Measurements from ENCODE around the gene SLC6A2. TPM values are rescaled to one million over a fixed set of nuclear protein-coding genes. Genes with fewer than 3 reads are reported as not detected.

Gene SLC6A2
- total RNA-seq, 1 experiment from 2014 or later = 0.21 TPM

DNA sequence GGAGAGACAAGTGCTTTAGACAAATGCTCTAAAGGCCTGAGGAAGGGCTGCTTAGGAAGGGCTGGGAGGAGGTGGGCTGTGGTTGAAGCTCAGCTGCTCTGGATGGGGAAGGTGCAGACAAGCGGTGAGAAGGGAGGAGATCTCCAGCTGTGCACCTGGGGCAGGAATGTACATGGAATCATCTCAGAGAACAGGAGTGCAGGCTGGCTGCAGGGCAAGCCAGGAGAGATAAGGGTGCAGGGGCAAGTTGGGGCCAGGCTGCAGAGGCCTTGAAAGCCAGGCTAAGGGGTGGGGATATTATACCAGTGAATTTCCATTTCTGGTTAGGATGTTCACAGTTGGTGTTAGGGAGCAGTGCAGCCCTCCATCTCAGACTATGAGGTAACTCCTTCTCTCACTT is 4.2 kb downstream of the SLC6A2 start:
- no peak overlapping the region for H3K4me3 ChIP-seq (ENCODE audit: insufficient read depth, low read depth, low read length)
- H3K27me3 ChIP-seq (ENCODE audit: control insufficient read depth, insufficient read depth, low read length) = peaks cover 43% of the 10 kb centered on the region
- DNase-seq = no peak
- H3K36me3 ChIP-seq (replicated peaks; ENCODE audit: control insufficient read depth, insufficient read depth, low read length) = no peaks in the 10 kb centered on the region

DNA sequence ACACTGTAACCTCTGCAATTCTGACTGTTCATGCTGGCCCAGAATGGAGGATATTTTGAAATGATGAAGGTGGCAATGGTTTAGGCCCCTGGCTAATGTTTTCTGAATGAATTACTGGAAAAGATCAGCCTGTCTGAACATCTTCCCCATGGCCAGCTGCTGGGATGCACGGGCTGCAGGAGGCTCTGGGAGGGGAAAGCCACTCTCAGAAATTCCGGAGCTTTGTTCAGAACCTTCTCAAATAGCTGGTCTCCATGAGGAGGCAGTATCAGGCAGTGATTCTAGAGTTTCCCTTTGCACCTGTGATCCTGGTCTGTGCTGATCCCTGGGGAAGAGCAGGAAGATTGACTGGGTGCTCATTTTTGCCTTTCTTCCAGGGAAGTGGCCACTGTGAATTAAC is 5.0 kb downstream of the SLC6A2 start:
- Histone ChIP-seq H3K36me3 (replicated peaks; ENCODE audit: control insufficient read depth, insufficient read depth, low read length) (no peaks in the 10 kb centered on the region), H3K4me3 (ENCODE audit: insufficient read depth, low read depth, low read length) (no peak overlapping the region), H3K27me3 (ENCODE audit: control insufficient read depth, insufficient read depth, low read length) (peaks cover 35% of the 10 kb centered on the region)
- DNase-seq = peak; percentile 43

DNA sequence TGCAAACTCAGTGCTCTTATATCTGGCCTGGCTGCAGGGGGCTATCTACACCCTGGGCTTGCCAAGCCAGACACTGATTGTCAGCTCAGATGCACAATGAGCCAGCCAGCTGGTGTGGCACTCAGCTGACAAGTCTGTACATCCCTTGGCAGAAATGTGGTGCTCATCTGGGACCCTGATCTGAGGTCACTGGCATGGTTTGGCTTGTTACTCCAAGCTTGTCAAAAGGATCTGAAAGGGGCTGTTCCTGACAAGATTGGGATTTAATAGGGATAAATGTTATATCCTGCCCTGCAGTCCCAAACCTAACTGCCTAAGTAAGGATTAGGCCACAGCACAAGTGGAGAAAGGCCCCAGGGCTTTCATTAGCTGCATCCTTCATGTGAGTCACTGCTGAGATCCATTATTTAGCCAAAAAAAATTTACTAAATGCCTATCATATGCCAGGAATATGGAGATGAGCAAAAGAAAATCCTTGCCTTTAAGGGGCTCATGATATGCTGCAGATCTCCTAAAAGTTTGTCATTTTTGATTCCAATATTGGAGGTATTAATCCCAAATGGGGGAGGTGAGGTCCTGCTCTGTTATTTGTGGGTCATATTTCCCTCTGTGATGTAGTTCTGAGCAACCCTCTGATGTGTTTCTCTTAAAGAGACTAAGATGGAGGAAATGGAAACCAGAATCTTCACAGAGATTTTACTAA is 6.3 kb downstream of the SLC6A2 start:
- no peaks in the 10 kb centered on the region for H3K36me3 ChIP-seq (replicated peaks; ENCODE audit: control insufficient read depth, insufficient read depth, low read length)
- no peak overlapping the region for H3K4me3 ChIP-seq (ENCODE audit: insufficient read depth, low read depth, low read length)
- no peak for DNase-seq
- peaks cover 22% of the 10 kb centered on the region for H3K27me3 ChIP-seq (ENCODE audit: control insufficient read depth, insufficient read depth, low read length)

DNA sequence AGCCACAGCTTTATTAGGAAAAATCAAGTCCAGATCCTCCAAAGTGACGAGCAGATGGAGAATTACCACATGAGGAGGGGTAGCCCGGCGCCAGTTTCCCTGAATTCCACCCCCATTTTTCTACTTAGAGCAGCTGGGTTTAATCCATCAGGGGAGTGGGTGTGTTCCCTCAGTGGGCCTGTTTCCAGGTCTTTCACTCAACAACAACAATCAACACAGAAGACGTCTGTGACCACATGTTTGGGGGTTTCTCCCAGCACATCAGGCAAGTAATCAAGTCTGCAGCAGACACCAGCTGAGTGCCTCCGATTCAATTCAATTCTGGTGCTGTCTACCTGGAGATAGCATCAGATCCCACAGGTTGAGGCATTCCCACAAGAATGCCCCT is 6.8 kb downstream of the SLC6A2 start:
- H3K36me3 ChIP-seq (replicated peaks; ENCODE audit: control insufficient read depth, insufficient read depth, low read length) = no peaks in the 10 kb centered on the region
- H3K27me3 ChIP-seq (ENCODE audit: control insufficient read depth, insufficient read depth, low read length) = peaks cover 17% of the 10 kb centered on the region
- no peak for DNase-seq
- no peak overlapping the region for H3K4me3 ChIP-seq (ENCODE audit: insufficient read depth, low read depth, low read length)

DNA sequence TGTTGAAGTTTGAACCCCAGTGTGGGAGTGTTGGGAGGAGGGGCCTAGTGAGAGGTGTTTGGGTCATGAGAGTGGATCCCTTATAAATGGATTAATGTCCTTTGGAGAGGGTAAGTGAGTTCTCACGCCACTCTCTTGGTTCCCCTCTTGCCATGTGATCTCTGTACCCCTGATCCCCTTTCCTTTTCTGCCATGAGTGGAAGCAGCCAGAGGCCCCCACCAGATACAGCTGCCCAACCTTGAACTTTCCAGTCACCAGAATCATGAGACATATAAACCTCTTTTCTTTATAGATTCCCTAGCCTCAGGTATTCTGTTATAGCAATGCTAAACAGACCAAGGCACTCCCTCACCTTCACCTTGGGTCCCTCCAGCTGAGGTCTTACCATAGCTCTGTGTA is 7.4 kb downstream of the SLC6A2 start:
- Histone ChIP-seq H3K4me3 (ENCODE audit: insufficient read depth, low read depth, low read length) (no peak overlapping the region), H3K27me3 (ENCODE audit: control insufficient read depth, insufficient read depth, low read length) (peaks cover 11% of the 10 kb centered on the region), H3K36me3 (replicated peaks; ENCODE audit: control insufficient read depth, insufficient read depth, low read length) (no peaks in the 10 kb centered on the region)
- no peak for DNase-seq

DNA sequence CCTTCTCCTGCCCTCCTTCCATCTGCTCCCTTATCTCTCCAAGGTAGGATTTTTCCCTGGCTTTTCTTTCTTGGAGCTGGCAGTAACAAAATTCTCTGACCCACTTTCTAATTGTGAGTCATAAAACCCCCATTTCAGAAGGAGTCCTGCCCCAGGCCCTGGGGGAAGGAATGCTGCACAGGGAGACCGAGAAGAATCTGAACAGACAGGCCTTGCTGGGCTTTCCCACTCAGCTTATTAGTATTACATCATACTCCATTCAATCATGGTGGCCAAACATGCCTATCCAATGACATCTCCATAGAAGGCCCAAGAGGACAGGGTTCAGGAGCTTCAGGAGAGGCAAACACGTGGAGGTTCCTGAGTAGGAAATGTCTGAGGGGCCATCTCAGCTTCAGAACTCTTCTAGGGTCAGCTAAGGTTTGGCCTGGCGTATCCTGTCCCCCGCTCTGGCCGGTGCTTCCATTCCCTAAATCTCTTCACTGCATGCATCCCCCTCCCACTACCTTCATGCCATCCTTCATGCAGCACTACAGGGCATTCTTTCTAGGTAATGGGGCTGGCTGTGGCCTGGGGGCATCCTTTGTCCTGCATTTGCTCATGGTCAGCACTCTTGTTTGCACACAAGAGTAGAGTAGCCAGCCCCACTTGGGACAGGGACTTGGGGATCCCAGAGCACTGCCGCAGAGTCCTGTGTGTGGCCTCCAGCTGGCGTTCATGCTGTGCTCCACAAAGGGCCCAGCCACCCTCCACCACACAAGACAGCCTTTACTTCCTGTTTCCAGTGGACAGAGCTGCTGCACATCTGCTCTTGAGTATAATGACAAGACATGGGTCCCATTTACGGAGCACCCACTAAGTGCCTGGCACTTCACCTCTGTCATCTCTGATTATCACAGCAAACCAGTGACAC is 8.2 kb downstream of the SLC6A2 start:
- H3K27me3 ChIP-seq (ENCODE audit: control insufficient read depth, insufficient read depth, low read length) = peaks cover 6% of the 10 kb centered on the region
- DNase-seq = no peak
- H3K36me3 ChIP-seq (replicated peaks; ENCODE audit: control insufficient read depth, insufficient read depth, low read length) = no peaks in the 10 kb centered on the region
- no peak overlapping the region for H3K4me3 ChIP-seq (ENCODE audit: insufficient read depth, low read depth, low read length)

DNA sequence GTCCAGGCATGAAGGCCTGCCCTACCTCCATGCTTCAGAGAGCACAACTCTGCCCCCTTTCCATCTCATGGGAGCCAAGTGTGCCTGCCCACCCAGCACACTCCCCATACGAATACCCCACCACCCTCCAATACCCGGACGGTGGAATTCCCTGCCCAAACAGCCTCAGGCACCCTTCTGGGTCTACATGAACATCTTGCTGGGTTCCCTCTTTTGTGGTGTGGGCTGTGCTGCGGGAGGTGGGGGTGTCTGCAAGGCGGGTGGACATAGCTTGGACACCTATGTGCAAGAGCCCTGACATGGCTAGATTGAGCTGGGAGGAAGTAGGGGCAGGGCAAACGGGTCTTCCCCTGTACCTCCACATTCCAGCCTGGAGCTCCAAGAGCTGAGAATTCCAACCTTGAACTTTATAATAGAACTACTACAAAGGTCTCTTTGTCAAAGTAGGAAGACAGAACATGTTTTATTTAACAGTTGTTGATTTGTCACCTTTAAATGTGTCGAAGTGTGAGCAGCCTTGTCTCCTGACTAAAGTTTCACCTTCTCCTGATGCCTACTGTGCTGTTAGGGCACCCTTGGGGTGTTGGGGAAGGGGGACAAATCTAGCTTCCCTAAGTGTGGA is 9.1 kb downstream of the SLC6A2 start:
- Histone ChIP-seq H3K36me3 (replicated peaks; ENCODE audit: control insufficient read depth, insufficient read depth, low read length) (no peaks in the 10 kb centered on the region), H3K27me3 (ENCODE audit: control insufficient read depth, insufficient read depth, low read length) (no peaks in the 10 kb centered on the region), H3K4me3 (ENCODE audit: insufficient read depth, low read depth, low read length) (no peak overlapping the region)
- no peak for DNase-seq

DNA sequence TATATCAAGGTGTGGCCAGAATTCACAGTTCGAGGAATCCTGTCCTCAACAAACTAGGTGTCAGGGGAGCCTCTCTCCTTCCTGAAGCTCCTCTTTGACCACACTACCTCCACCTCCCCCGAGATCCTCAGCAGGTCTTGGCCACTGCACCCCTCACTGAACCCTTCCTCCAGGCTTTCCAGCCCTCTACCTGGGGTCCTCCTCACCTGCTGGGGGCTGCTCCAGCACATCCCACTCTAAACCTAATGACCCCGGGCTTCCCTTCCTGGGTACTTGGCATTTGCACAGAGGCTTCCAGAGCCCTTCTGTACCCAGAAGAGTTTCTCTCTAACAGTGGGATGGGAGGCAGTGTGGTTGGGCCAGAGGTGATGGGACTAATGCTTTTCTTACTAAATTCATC is 9.7 kb downstream of the SLC6A2 start:
- Histone ChIP-seq H3K36me3 (replicated peaks; ENCODE audit: control insufficient read depth, insufficient read depth, low read length) (no peaks in the 10 kb centered on the region), H3K27me3 (ENCODE audit: control insufficient read depth, insufficient read depth, low read length) (no peaks in the 10 kb centered on the region), H3K4me3 (ENCODE audit: insufficient read depth, low read depth, low read length) (no peak overlapping the region)
- no peak for DNase-seq

DNA sequence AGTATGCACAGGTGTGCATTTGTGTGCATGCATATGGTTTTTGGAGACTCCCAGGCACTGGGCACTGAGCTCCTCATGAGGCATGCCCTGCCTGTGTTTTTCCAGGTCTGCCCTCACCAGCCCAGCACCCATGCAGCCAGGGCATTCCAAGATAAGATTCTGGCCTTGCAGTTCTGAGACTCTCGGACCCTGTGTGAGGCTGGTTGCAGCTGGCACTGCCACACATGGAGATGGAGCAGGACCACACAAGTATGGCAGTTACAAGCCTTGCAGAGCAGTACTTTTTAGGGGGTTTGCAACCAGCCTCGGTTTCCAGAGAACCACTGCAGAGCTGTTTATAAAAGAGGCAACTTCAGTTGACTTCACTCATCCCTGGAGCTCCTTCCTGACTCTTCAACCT is 10.2 kb downstream of the SLC6A2 start:
- Histone ChIP-seq H3K27me3 (ENCODE audit: control insufficient read depth, insufficient read depth, low read length) (no peaks in the 10 kb centered on the region), H3K4me3 (ENCODE audit: insufficient read depth, low read depth, low read length) (no peak overlapping the region), H3K36me3 (replicated peaks; ENCODE audit: control insufficient read depth, insufficient read depth, low read length) (no peaks in the 10 kb centered on the region)
- DNase-seq = no peak

DNA sequence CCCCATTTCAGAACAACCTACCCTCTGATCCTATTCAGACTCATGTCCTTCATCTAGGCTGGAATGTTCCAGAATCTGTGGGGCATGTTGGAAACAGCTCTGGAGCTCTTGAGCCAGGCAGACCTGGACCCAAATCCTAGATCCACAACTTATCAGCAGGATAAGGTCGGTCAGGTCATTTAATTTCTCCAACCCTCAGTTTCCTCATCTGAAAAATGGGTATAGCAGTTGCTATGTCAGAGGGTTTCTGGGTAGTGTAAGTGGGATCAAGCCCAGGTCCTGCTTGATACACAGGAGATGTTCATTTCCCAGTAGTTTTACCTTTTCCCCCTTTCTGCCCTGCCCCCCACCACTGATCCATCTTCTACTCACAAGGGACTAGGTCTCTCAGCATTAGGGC is 12.0 kb downstream of the SLC6A2 start:
- no peaks in the 10 kb centered on the region for H3K27me3 ChIP-seq (ENCODE audit: control insufficient read depth, insufficient read depth, low read length)
- no peaks in the 10 kb centered on the region for H3K36me3 ChIP-seq (replicated peaks; ENCODE audit: control insufficient read depth, insufficient read depth, low read length)
- no peak overlapping the region for H3K4me3 ChIP-seq (ENCODE audit: insufficient read depth, low read depth, low read length)
- no peak for DNase-seq

DNA sequence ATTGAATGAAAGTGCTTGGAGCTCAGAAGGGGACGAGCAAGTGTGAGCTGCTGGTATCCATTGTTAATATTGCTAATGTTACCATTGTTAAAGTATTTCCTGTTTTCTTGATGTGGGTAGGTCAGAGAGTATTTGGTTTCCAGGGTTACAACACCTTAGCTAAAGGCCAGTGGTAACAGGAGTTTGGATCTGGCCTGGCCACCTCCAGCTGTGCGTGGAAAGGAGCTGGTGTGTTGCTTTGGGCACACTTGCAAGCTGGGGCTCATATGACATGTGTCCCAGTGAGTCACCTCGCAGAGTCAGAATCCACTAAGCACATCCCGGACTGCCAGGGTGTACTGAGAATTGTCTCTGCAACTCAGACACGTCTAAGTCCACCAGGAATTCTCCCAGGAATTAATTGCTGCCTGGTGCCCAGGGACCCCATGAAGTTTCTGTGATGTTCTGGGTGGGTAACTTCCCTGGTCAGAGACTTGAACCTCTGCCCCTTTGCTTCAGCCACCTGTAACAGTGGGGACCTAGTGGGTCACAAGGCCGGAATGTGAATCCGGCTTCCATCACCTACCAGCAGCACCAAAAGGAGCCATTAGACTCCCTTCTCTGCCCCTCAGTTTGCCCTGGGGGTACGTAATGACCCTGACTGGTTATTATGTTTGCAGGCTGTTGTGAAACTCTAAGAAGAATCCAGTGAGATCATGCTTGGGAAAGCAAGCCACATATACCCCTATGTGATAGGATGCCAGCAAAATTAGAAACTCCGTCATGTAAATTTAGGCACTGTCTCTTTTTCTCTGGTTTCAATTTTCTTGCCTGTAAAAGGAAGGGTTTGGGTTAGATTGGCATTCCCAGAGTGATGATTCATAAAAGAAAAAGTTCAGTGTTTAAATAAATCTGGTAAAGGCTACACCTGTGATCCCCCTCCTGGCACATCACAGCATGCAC is 12.8 kb downstream of the SLC6A2 start:
- DNase-seq = no peak
- Histone ChIP-seq H3K4me3 (ENCODE audit: insufficient read depth, low read depth, low read length) (no peak overlapping the region), H3K36me3 (replicated peaks; ENCODE audit: control insufficient read depth, insufficient read depth, low read length) (no peaks in the 10 kb centered on the region), H3K27me3 (ENCODE audit: control insufficient read depth, insufficient read depth, low read length) (no peaks in the 10 kb centered on the region)

DNA sequence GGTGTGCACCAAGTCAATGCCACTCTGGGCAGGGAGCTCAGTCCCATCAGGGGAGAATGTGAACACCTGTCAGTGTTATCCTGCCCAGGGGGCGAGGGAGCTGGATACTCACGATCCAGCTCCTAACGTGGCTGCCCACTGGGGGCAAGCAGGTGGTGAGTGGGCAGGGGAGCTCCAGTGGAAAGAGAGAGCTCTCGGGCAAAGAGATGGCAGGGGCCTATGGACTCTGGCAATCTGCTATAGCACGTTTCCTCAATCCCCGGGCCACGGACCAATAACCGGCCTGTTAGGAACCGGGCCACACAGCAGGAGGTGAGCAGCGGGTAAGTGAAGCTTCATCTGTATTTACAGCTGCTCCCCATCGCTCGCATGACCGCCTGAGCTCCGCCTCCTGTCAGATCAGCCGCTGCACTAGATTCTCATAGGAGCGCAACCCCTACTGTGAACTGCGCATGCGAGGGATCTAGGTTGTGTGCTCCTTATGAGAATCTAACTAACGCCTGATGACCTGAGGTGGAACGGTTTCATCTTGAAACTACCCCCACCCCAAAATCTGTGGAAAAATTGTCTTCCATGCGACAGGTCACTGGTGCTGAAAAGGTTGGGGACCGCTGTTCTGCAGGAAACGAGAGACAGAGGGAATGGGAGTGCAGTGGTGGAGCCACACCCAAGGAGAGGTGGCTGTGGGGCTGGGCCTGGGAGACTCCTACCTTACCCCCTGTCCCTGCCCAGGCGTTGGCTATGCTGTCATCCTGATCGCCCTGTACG is 15.6 kb downstream of the SLC6A2 start:
- Histone ChIP-seq H3K27me3 (ENCODE audit: control insufficient read depth, insufficient read depth, low read length) (no peaks in the 10 kb centered on the region), H3K36me3 (replicated peaks; ENCODE audit: control insufficient read depth, insufficient read depth, low read length) (no peaks in the 10 kb centered on the region), H3K4me3 (ENCODE audit: insufficient read depth, low read depth, low read length) (no peak overlapping the region)
- DNase-seq = no peak

DNA sequence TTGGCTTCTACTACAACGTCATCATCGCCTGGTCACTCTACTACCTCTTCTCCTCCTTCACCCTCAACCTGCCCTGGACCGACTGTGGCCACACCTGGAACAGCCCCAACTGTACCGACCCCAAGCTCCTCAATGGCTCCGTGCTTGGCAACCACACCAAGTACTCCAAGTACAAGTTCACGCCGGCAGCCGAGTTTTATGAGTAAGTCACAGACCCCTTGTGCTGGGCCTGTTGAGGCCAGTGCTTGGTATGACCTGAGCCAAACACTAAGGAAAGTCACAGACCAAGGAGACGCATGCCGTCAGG is 16.1 kb downstream of the SLC6A2 start:
- Histone ChIP-seq H3K4me3 (ENCODE audit: insufficient read depth, low read depth, low read length) (no peak overlapping the region), H3K27me3 (ENCODE audit: control insufficient read depth, insufficient read depth, low read length) (no peaks in the 10 kb centered on the region), H3K36me3 (replicated peaks; ENCODE audit: control insufficient read depth, insufficient read depth, low read length) (no peaks in the 10 kb centered on the region)
- no peak for DNase-seq

DNA sequence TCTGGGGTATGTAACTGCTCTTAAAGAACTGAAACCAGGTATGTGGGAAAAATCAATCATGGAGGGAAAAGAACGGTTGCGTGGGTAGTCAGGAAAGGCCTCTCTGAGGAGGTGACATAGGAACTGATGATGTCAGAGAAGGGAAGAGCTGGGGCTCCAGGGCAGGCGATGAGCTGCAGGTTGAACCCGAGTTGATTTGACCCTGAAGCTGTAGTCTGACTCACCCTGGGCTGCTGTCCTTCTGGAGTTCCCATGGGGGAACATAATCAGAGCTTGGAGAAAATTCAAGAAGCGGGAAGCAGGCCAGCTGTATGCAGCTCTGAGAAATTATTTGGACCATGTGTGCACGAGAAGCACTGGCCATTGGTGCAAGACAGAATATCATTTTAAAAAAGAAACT is 16.7 kb downstream of the SLC6A2 start:
- Histone ChIP-seq H3K4me3 (ENCODE audit: insufficient read depth, low read depth, low read length) (no peak overlapping the region), H3K27me3 (ENCODE audit: control insufficient read depth, insufficient read depth, low read length) (no peaks in the 10 kb centered on the region), H3K36me3 (replicated peaks; ENCODE audit: control insufficient read depth, insufficient read depth, low read length) (no peaks in the 10 kb centered on the region)
- no peak for DNase-seq
